Activated naive CD4-positive, alpha-beta T cell treated with anti-CD3 and anti-CD28 coated beads, Interleukin-2, amount 50 U/mL, for 24 hours (primary cell): ENCODE data around the gene MCC.

Experiments
- H3K27ac Mint-ChIP-seq: one replicate; pipeline ENCODE4 v1.8.0; 2021; ENCODE audit warnings: mild to moderate bottlenecking, mixed read lengths
- H3K27me3 Mint-ChIP-seq: one replicate; pipeline ENCODE4 v1.8.0; 2021; ENCODE audit warnings: mixed read lengths
- H3K36me3 Mint-ChIP-seq: one replicate; pipeline ENCODE4 v1.8.0; 2021; ENCODE audit warnings: mixed read lengths
- H3K4me1 Mint-ChIP-seq: one replicate; pipeline ENCODE4 v1.8.0; 2021; ENCODE audit warnings: mixed read lengths
- H3K4me3 Mint-ChIP-seq: one replicate; pipeline ENCODE4 v1.8.0; 2021; ENCODE audit warnings: mild to moderate bottlenecking, mixed read lengths
- H3K9me3 Mint-ChIP-seq: one replicate; pipeline ENCODE4 v1.8.0; 2021; ENCODE audit warnings: mixed read lengths

The MCC gene

GRCh38 chr5:113373426-113373825 lies 114.8 kb downstream of the MCC start:
- H3K36me3 Mint-ChIP-seq = no peaks in the 10 kb centered on the region
- H3K4me1 Mint-ChIP-seq = peaks cover 21% of the 10 kb centered on the region
- H3K27ac Mint-ChIP-seq = no peak overlapping the region
- H3K27me3 Mint-ChIP-seq = peaks cover 1% of the 10 kb centered on the region
- H3K4me3 Mint-ChIP-seq = no peak overlapping the region
- no peaks in the 10 kb centered on the region for H3K9me3 Mint-ChIP-seq

GRCh38 chr5:113371721-113372196 lies 116.5 kb downstream of the MCC start:
- Mint-ChIP-seq H3K4me1 (peaks cover 6% of the 10 kb centered on the region), H3K36me3 (no peaks in the 10 kb centered on the region), H3K9me3 (no peaks in the 10 kb centered on the region), H3K27me3 (peaks cover 1% of the 10 kb centered on the region), H3K4me3 (no peak overlapping the region), H3K27ac (no peak overlapping the region)

GRCh38 chr5:113367586-113367985 lies 120.7 kb downstream of the MCC start:
- peaks cover 11% of the 10 kb centered on the region for H3K9me3 Mint-ChIP-seq
- H3K36me3 Mint-ChIP-seq = peaks cover 8% of the 10 kb centered on the region
- no peak overlapping the region for H3K4me3 Mint-ChIP-seq
- no peaks in the 10 kb centered on the region for H3K4me1 Mint-ChIP-seq
- H3K27ac Mint-ChIP-seq = no peak overlapping the region
- H3K27me3 Mint-ChIP-seq = peaks cover 1% of the 10 kb centered on the region

GRCh38 chr5:113364466-113364865 lies 123.8 kb downstream of the MCC start:
- peaks cover 8% of the 10 kb centered on the region for H3K36me3 Mint-ChIP-seq
- H3K4me3 Mint-ChIP-seq = no peak overlapping the region
- H3K27ac Mint-ChIP-seq = no peak overlapping the region
- H3K27me3 Mint-ChIP-seq = no peaks in the 10 kb centered on the region
- H3K4me1 Mint-ChIP-seq = no peaks in the 10 kb centered on the region
- peaks cover 11% of the 10 kb centered on the region for H3K9me3 Mint-ChIP-seq

GRCh38 chr5:113361701-113362100 lies 126.6 kb downstream of the MCC start:
- Mint-ChIP-seq H3K4me1 (no peaks in the 10 kb centered on the region), H3K36me3 (peaks cover 8% of the 10 kb centered on the region), H3K4me3 (no peak overlapping the region), H3K27me3 (no peaks in the 10 kb centered on the region), H3K9me3 (peaks cover 11% of the 10 kb centered on the region), H3K27ac (no peak overlapping the region)

GRCh38 chr5:113359419-113359818 lies 128.8 kb downstream of the MCC start:
- Mint-ChIP-seq H3K36me3 (peaks cover 4% of the 10 kb centered on the region), H3K27me3 (no peaks in the 10 kb centered on the region), H3K4me1 (no peaks in the 10 kb centered on the region), H3K27ac (no peak overlapping the region), H3K4me3 (no peak overlapping the region), H3K9me3 (peaks cover 5% of the 10 kb centered on the region)

GRCh38 chr5:113358696-113359095 lies 129.6 kb downstream of the MCC start:
- no peaks in the 10 kb centered on the region for H3K27me3 Mint-ChIP-seq
- H3K4me1 Mint-ChIP-seq = no peaks in the 10 kb centered on the region
- H3K36me3 Mint-ChIP-seq = peaks cover 2% of the 10 kb centered on the region
- H3K9me3 Mint-ChIP-seq = peaks cover 4% of the 10 kb centered on the region
- H3K4me3 Mint-ChIP-seq = no peak overlapping the region
- no peak overlapping the region for H3K27ac Mint-ChIP-seq

GRCh38 chr5:113357696-113358476 lies 130.4 kb downstream of the MCC start:
- H3K4me3 Mint-ChIP-seq = no peak overlapping the region
- no peaks in the 10 kb centered on the region for H3K27me3 Mint-ChIP-seq
- H3K27ac Mint-ChIP-seq = no peak overlapping the region
- H3K4me1 Mint-ChIP-seq = no peaks in the 10 kb centered on the region
- H3K9me3 Mint-ChIP-seq = no peaks in the 10 kb centered on the region
- H3K36me3 Mint-ChIP-seq = no peaks in the 10 kb centered on the region

- Mint-ChIP-seq H3K4me3 (no peak overlapping the region), H3K4me1 (no peaks in the 10 kb centered on the region), H3K27me3 (no peaks in the 10 kb centered on the region), H3K36me3 (no peaks in the 10 kb centered on the region), H3K9me3 (no peaks in the 10 kb centered on the region), H3K27ac (no peak overlapping the region)
Measured at GRCh38 chr5:113356487-113356886, 131.8 kb downstream of the MCC start.

- Mint-ChIP-seq H3K27ac (no peak overlapping the region), H3K4me1 (no peaks in the 10 kb centered on the region), H3K27me3 (no peaks in the 10 kb centered on the region), H3K36me3 (no peaks in the 10 kb centered on the region), H3K9me3 (no peaks in the 10 kb centered on the region), H3K4me3 (no peak overlapping the region)
Measured at GRCh38 chr5:113354055-113354454, 134.2 kb downstream of the MCC start.

- Mint-ChIP-seq H3K4me1 (no peaks in the 10 kb centered on the region), H3K4me3 (no peak overlapping the region), H3K27ac (no peak overlapping the region), H3K9me3 (no peaks in the 10 kb centered on the region), H3K27me3 (peaks cover 5% of the 10 kb centered on the region), H3K36me3 (no peaks in the 10 kb centered on the region)
Measured at GRCh38 chr5:113347572-113347971, 140.7 kb downstream of the MCC start.

GRCh38 chr5:113344973-113345940 lies 143.0 kb downstream of the MCC start:
- H3K4me1 Mint-ChIP-seq = no peaks in the 10 kb centered on the region
- H3K4me3 Mint-ChIP-seq = no peak overlapping the region
- H3K27ac Mint-ChIP-seq = no peak overlapping the region
- H3K9me3 Mint-ChIP-seq = no peaks in the 10 kb centered on the region
- H3K36me3 Mint-ChIP-seq = no peaks in the 10 kb centered on the region
- peaks cover 5% of the 10 kb centered on the region for H3K27me3 Mint-ChIP-seq

- H3K27me3 Mint-ChIP-seq = peaks cover 5% of the 10 kb centered on the region
- H3K4me1 Mint-ChIP-seq = no peaks in the 10 kb centered on the region
- H3K36me3 Mint-ChIP-seq = no peaks in the 10 kb centered on the region
- H3K9me3 Mint-ChIP-seq = no peaks in the 10 kb centered on the region
- H3K27ac Mint-ChIP-seq = no peak overlapping the region
- H3K4me3 Mint-ChIP-seq = no peak overlapping the region
Measured at GRCh38 chr5:113343343-113343742, 144.9 kb downstream of the MCC start.

GRCh38 chr5:113340537-113340936 lies 147.7 kb downstream of the MCC start:
- peaks cover 2% of the 10 kb centered on the region for H3K4me1 Mint-ChIP-seq
- no peak overlapping the region for H3K27ac Mint-ChIP-seq
- no peaks in the 10 kb centered on the region for H3K36me3 Mint-ChIP-seq
- H3K4me3 Mint-ChIP-seq = no peak overlapping the region
- no peaks in the 10 kb centered on the region for H3K9me3 Mint-ChIP-seq
- H3K27me3 Mint-ChIP-seq = peaks cover 3% of the 10 kb centered on the region

- peaks cover 9% of the 10 kb centered on the region for H3K4me1 Mint-ChIP-seq
- H3K27me3 Mint-ChIP-seq = no peaks in the 10 kb centered on the region
- H3K9me3 Mint-ChIP-seq = no peaks in the 10 kb centered on the region
- H3K36me3 Mint-ChIP-seq = no peaks in the 10 kb centered on the region
- H3K27ac Mint-ChIP-seq = no peak overlapping the region
- no peak overlapping the region for H3K4me3 Mint-ChIP-seq
Measured at GRCh38 chr5:113338628-113339027, 149.6 kb downstream of the MCC start.
